PC-3 (cell line): Measurements from ENCODE around the gene CCDC91. TPM values are rescaled to one million over a fixed set of nuclear protein-coding genes. Genes with fewer than 3 reads are reported as not detected.

Source experiments
- ATAC-seq: fragments of 200-7000 bp; cut with Tn5 transposase; 2 replicates; pipeline ENCODE4 v1.9.1; 2020; ENCODE audit warnings: mild to moderate bottlenecking, moderate library complexity
- BruUV-seq: library from RNA; stranded (reverse); fragments of 400-500 nt; replicated peaks from 2 replicates; lab custom pipeline; 2021; lab: Mats Ljungman, UMichigan
- CTCF ChIA-PET: fragments of 300-600 bp; sonication (Branson Sonifier 250); formaldehyde crosslinking; loops from one replicate; lab custom pipeline; 2022; ENCODE audit warnings: antibody characterized with exemption; lab: Charles Lee
- POLR2A ChIA-PET: fragments of 300-600 bp; sonication (Branson Sonifier 250); formaldehyde crosslinking; loops from one replicate; lab custom pipeline; 2022; ENCODE audit warnings: antibody characterized with exemption; ENCODE audit not compliant: unreplicated experiment; lab: Charles Lee
- DNase-seq: peaks from one replicate; pipeline ENCODE4 v3.0.0-alpha.2; 2015
- H2AFZ ChIP-seq: fragments of 300-600 bp; sonication (generic); 2 replicates; pipeline ENCODE4 v1.6.0; 2016; ENCODE audit warnings: antibody characterized with exemption, low read length
- H3F3A ChIP-seq: fragments of 300-600 bp; sonication (generic); one replicate; pipeline ENCODE4 v1.6.0; 2017; ENCODE audit warnings: antibody characterized with exemption, low read length, control low read depth, mild to moderate bottlenecking; ENCODE audit not compliant: unreplicated experiment
- H3K27ac ChIP-seq: fragments of 300-600 bp; sonication (generic); 2 replicates; pipeline ENCODE4 v1.5.1; 2016; ENCODE audit warnings: mild to moderate bottlenecking, low read length
- H3K27me3 ChIP-seq: fragments of 300-600 bp; sonication (generic); 2 replicates; pipeline ENCODE4 v1.6.1; 2016; ENCODE audit warnings: low read length, mixed read lengths
- H3K36me3 ChIP-seq: fragments of 300-600 bp; sonication (generic); 2 replicates; pipeline ENCODE4 v1.6.1; 2016; ENCODE audit warnings: low read depth, mixed run types, low read length, mixed read lengths
- H3K4me1 ChIP-seq: fragments of 300-600 bp; sonication (generic); 2 replicates; pipeline ENCODE4 v1.5.1; 2016; ENCODE audit warnings: low read length; ENCODE audit not compliant: insufficient read depth
- H3K4me2 ChIP-seq: fragments of 300-600 bp; sonication (generic); 2 replicates; pipeline ENCODE4 v1.6.0; 2016; ENCODE audit warnings: low read length
- H3K4me3 ChIP-seq: fragments of 300-600 bp; sonication (generic); 2 replicates; pipeline ENCODE4 v1.5.1; 2016; ENCODE audit warnings: mild to moderate bottlenecking, low read length, mixed read lengths
- H3K79me2 ChIP-seq: fragments of 300-600 bp; sonication (generic); 2 replicates; pipeline ENCODE4 v1.6.1; 2017; ENCODE audit warnings: low read length, mixed read lengths
- H3K9ac ChIP-seq: fragments of 300-600 bp; sonication (generic); 2 replicates; pipeline ENCODE4 v1.6.0; 2016; ENCODE audit warnings: mild to moderate bottlenecking, low read length
- H3K9me2 ChIP-seq: fragments of 300-600 bp; sonication (generic); replicated peaks from 2 replicates; pipeline ENCODE4 v1.6.1; 2016; ENCODE audit warnings: mixed run types, low read length, mixed read lengths
- H3K9me3 ChIP-seq: fragments of 300-600 bp; sonication (generic); 2 replicates; pipeline ENCODE4 v1.6.1; 2016; ENCODE audit warnings: low read length, mixed read lengths
- H4K20me1 ChIP-seq: fragments of 300-600 bp; sonication (generic); 2 replicates; pipeline ENCODE4 v1.6.1; 2016; ENCODE audit warnings: low read length, mixed read lengths
- EZH2 ChIP-seq: fragments of 300-600 bp; sonication (generic); IDR thresholded peaks from one replicate; pipeline ENCODE4 v1.6.1; 2017; ENCODE audit warnings: antibody characterized with exemption, mild to moderate bottlenecking, low read length; ENCODE audit not compliant: unreplicated experiment
- EZH2phosphoT487 ChIP-seq: fragments of 300-600 bp; sonication (generic); IDR thresholded peaks from 2 replicates; pipeline ENCODE4 v1.6.1; 2018; ENCODE audit warnings: mild to moderate bottlenecking, antibody characterized with exemption, low read length, borderline replicate concordance
- intact Hi-C: fragments of 100-400 bp; cut with micrococcal nuclease; formaldehyde crosslinking; loops from 2 replicates; pipeline ENCODE4 v1.9.0; 2023
- total RNA-seq: library from RNA; depleted of rRNA; stranded (reverse); fragments of >200 nt; gene quantifications from 2 replicates; pipeline ENCODE4 v1.2.3, GENCODE V29; 2014
- TF ChIP-seq, protein P1 (sequence below): fragments of 300-600 bp; sonication (generic); conservative IDR thresholded peaks from 2 replicates; pipeline ENCODE4 v1.5.1; 2017; ENCODE audit warnings: antibody characterized with exemption, low read depth, mild to moderate bottlenecking, low read length

The CCDC91 gene
- total RNA-seq, 1 experiment from 2014 or later: 15.7 TPM

DNA sequence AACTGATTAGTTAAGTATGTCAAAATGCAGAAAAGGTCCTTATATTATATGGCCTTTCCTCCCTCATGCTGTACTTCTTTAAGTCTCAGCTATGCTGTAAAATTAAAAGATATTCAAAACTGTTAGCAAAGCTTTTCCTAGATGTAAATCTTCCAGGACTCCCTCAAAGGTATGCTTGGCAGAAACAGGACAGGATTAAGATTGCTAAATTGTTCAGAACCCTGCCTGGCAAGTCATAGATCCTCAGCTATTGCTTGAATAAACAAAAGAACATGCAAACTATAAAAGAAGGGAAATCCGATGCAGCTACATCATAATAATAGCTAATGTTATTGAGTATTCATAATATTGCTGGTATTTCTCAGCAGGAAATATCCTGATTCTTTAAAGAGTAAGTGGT lies 322.6 kb downstream of the CCDC91 start:
- H3K27me3 ChIP-seq: no peaks in the 10 kb centered on the region
- intact Hi-C loops: no loop called here
- no peaks in the 10 kb centered on the region for H4K20me1 ChIP-seq
- H3K9me3 ChIP-seq: no peaks in the 10 kb centered on the region
- no peak overlapping the region for H3K4me3 ChIP-seq
- no peak overlapping the region for H3K27ac ChIP-seq
- ChIA-PET POLR2A (no interaction called here), CTCF (interaction anchor here (0.6 kb wide), 1 partner anchor 318 kb away, joined by 3 read pairs; no protein-coding TSS in a partner anchor)
- H3K79me2 ChIP-seq: no peaks in the 10 kb centered on the region
- H3F3A ChIP-seq: no peaks in the 10 kb centered on the region
- no peaks in the 10 kb centered on the region for H3K36me3 ChIP-seq
- DNase-seq (no peak), ATAC-seq (no peak)
- H3K4me1 ChIP-seq: no peaks in the 10 kb centered on the region
- no peaks in the 10 kb centered on the region for H3K9me2 ChIP-seq
- no peak overlapping the region for H3K4me2 ChIP-seq
- H3K9ac ChIP-seq: no peak overlapping the region
- TF ChIP-seq, protein P1, sequence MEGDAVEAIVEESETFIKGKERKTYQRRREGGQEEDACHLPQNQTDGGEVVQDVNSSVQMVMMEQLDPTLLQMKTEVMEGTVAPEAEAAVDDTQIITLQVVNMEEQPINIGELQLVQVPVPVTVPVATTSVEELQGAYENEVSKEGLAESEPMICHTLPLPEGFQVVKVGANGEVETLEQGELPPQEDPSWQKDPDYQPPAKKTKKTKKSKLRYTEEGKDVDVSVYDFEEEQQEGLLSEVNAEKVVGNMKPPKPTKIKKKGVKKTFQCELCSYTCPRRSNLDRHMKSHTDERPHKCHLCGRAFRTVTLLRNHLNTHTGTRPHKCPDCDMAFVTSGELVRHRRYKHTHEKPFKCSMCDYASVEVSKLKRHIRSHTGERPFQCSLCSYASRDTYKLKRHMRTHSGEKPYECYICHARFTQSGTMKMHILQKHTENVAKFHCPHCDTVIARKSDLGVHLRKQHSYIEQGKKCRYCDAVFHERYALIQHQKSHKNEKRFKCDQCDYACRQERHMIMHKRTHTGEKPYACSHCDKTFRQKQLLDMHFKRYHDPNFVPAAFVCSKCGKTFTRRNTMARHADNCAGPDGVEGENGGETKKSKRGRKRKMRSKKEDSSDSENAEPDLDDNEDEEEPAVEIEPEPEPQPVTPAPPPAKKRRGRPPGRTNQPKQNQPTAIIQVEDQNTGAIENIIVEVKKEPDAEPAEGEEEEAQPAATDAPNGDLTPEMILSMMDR: no peak
- TF ChIP-seq EZH2phosphoT487 (no peak), EZH2 (no peak)
- no peak overlapping the region for H2AFZ ChIP-seq
- no TSS peak for BruUV-seq

DNA sequence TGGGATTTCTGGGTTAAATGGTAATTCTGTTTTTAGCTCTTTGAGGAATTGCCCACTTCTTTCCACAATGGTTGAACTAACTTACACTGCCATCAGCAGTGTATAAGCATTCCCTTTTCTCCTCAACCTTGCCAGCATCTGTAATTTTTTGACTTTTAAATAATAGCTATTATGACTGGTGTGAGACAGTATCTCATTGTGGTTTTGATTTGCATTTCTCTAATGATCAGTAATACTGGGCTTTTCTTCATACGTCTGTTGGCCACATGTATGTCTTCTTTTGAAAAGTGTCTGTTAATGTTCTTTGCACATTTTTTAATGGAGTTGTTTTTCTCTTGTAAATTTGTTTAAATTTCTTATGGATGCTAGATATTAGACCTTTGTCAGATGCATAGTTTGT lies 323.7 kb downstream of the CCDC91 start:
- no peak overlapping the region for H2AFZ ChIP-seq
- TF ChIP-seq, protein P1: no peak
- no peak for TF ChIP-seq EZH2
- TF ChIP-seq EZH2phosphoT487: no peak
- intact Hi-C loops: no loop called here
- CTCF ChIA-PET: no interaction called here
- ATAC-seq: no peak
- no peak for DNase-seq
- no peaks in the 10 kb centered on the region for H3K4me1 ChIP-seq
- no peaks in the 10 kb centered on the region for H3K9me3 ChIP-seq
- no peak overlapping the region for H3K27ac ChIP-seq
- H3F3A ChIP-seq: no peaks in the 10 kb centered on the region
- no peaks in the 10 kb centered on the region for H3K36me3 ChIP-seq
- no peaks in the 10 kb centered on the region for H4K20me1 ChIP-seq
- no peak overlapping the region for H3K9ac ChIP-seq
- BruUV-seq: no TSS peak
- H3K79me2 ChIP-seq: no peaks in the 10 kb centered on the region
- H3K4me2 ChIP-seq: no peak overlapping the region
- H3K27me3 ChIP-seq: no peaks in the 10 kb centered on the region
- POLR2A ChIA-PET: no interaction called here
- no peak overlapping the region for H3K4me3 ChIP-seq
- no peaks in the 10 kb centered on the region for H3K9me2 ChIP-seq

DNA sequence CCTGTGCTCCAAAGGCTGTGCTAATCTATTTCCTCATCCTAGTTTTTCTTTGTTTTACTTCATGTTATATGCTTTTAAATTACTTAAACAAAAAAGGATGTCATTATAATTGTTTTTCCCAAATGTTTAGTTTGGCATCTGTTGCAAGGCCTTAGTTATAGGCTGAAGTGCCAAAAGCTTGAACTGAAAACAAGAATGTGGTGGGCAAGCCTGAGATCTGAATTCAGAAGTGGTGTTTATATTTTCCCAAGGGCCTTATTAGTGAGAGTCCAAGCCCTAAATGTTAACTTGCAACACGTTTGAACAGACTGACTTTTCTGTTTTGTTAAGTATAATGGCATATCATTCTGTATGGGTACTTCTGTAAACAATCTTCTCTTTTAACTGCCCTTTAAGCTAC lies 326.8 kb downstream of the CCDC91 start:
- H4K20me1 ChIP-seq: no peaks in the 10 kb centered on the region
- no peaks in the 10 kb centered on the region for H3K9me2 ChIP-seq
- DNase-seq (no peak), ATAC-seq (no peak)
- H3F3A ChIP-seq: no peaks in the 10 kb centered on the region
- H3K9me3 ChIP-seq: no peaks in the 10 kb centered on the region
- H3K79me2 ChIP-seq: no peaks in the 10 kb centered on the region
- no peaks in the 10 kb centered on the region for H3K27me3 ChIP-seq
- POLR2A ChIA-PET: no interaction called here
- H3K9ac ChIP-seq: no peak overlapping the region
- no peak overlapping the region for H3K4me2 ChIP-seq
- TF ChIP-seq, protein P1: no peak
- TF ChIP-seq EZH2phosphoT487: no peak
- no peak for TF ChIP-seq EZH2
- H2AFZ ChIP-seq: no peak overlapping the region
- intact Hi-C loops: no loop called here
- CTCF ChIA-PET: no interaction called here
- no peaks in the 10 kb centered on the region for H3K4me1 ChIP-seq
- BruUV-seq: no TSS peak
- no peaks in the 10 kb centered on the region for H3K36me3 ChIP-seq
- H3K4me3 ChIP-seq: no peak overlapping the region
- no peak overlapping the region for H3K27ac ChIP-seq
